ENCODE results near the gene TTC7B. TPM values are rescaled to one million over a fixed set of nuclear protein-coding genes. Genes with fewer than 3 reads are reported as not detected.

The TTC7B gene
- total RNA-seq, 1 experiment from 2014 or later: 70.6 TPM

- H3K27me3 ChIP-seq (ENCODE audit: insufficient read depth, low read length): no peaks in the 10 kb centered on the region
These were observed 84.7 kb downstream of the TTC7B start for GRCh38 chr14:90731487-90731886.

GRCh38 chr14:90730206-90730766, 85.9 kb downstream of the TTC7B start:
- ChIA-PET POLR2A (no interaction called here), RAD21 (ENCODE audit: low non-redundant PET in 1 of 2, low total read pairs in 2 of 2, uncharacterized antibody in 2 of 2, unreplicated experiment in 2 of 2) (no interaction called here), CTCF (interaction anchor here (1.3 kb wide), 1 partner anchor 28 kb away, joined by 4 read pairs; no protein-coding TSS in a partner anchor)
- Histone ChIP-seq H3K27me3 (ENCODE audit: insufficient read depth, low read length) (no peaks in the 10 kb centered on the region), H3K4me3 (replicated peaks in 1 of 2; ENCODE audit: low read depth in 1 of 2, low read length in 2 of 2) (no peak overlapping the region), H3K79me2 (ENCODE audit: insufficient read depth, low read length) (no peaks in the 10 kb centered on the region), H3K27ac (ENCODE audit: low read depth, low read length) (no peak overlapping the region), H3K36me3 (ENCODE audit: control insufficient read depth in 1 of 2, insufficient read depth in 2 of 2, low read length in 2 of 2) (no peaks in the 10 kb centered on the region), H3K9me2 (ENCODE audit: insufficient read depth) (no peaks in the 10 kb centered on the region), H4K20me1 (ENCODE audit: insufficient read depth) (no peaks in the 10 kb centered on the region), H3K4me1 (ENCODE audit: control insufficient read depth in 1 of 2, insufficient read depth in 2 of 2, low read length in 2 of 2) (peaks cover 3 to 9% of the 10 kb centered on the region in 2 experiments; a peak in 2 of 4 replicates), H3K9ac (ENCODE audit: low read length) (no peak overlapping the region), H2AFZ (ENCODE audit: low read depth, low read length, poor library complexity, severe bottlenecking) (no peak overlapping the region), H3K9me3 (ENCODE audit: control insufficient read depth in 1 of 2, insufficient read depth in 1 of 2, low read depth in 1 of 2, low read length in 2 of 2) (no peaks in the 10 kb centered on the region), H3K4me2 (ENCODE audit: low read length) (no peak overlapping the region)
- intact Hi-C loops (cut with micrococcal nuclease): no loop called here
- no peak for TF ChIP-seq CTCF (IDR thresholded peaks at IDR 0.05 in 2 of 3, conservative IDR thresholded peaks at IDR 0.05 in 1 of 3; ENCODE audit: borderline replicate concordance in 1 of 3, insufficient read depth in 1 of 3, low read depth in 2 of 3, low read length in 2 of 3)
- TF ChIP-seq RAD21 (IDR thresholded peaks at IDR 0.05; ENCODE audit: low read depth): no peak
- ATAC-seq (no peak), DNase-seq (ENCODE audit: low read depth, low spot score) (no peak)
- BruUV-seq (replicated peaks): no TSS peak

More at GRCh38 chr14:90731487-90731886, 84.7 kb downstream of the TTC7B start:
- Histone ChIP-seq H2AFZ (ENCODE audit: low read depth, low read length, poor library complexity, severe bottlenecking) (no peak overlapping the region), H3K4me3 (replicated peaks in 1 of 2; ENCODE audit: low read depth in 1 of 2, low read length in 2 of 2) (no peak overlapping the region), H3K79me2 (ENCODE audit: insufficient read depth, low read length) (no peaks in the 10 kb centered on the region), H3K9ac (ENCODE audit: low read length) (no peak overlapping the region), H3K4me1 (ENCODE audit: control insufficient read depth in 1 of 2, insufficient read depth in 2 of 2, low read length in 2 of 2) (peaks cover 3 to 8% of the 10 kb centered on the region in 2 experiments; a peak in 2 of 4 replicates), H4K20me1 (ENCODE audit: insufficient read depth) (no peaks in the 10 kb centered on the region), H3K27ac (ENCODE audit: low read depth, low read length) (no peak overlapping the region), H3K36me3 (ENCODE audit: control insufficient read depth in 1 of 2, insufficient read depth in 2 of 2, low read length in 2 of 2) (no peaks in the 10 kb centered on the region), H3K9me2 (ENCODE audit: insufficient read depth) (no peaks in the 10 kb centered on the region), H3K9me3 (ENCODE audit: control insufficient read depth in 1 of 2, insufficient read depth in 1 of 2, low read depth in 1 of 2, low read length in 2 of 2) (no peaks in the 10 kb centered on the region), H3K4me2 (ENCODE audit: low read length) (no peak overlapping the region)
- no peak for DNase-seq (ENCODE audit: low read depth, low spot score)
- CTCF ChIA-PET: interaction anchor here (1.3 kb wide), 1 partner anchor 27 kb away, joined by 4 read pairs; no protein-coding TSS in a partner anchor
- no peak for TF ChIP-seq ZNF274 (IDR thresholded peaks at IDR 0.05; ENCODE audit: low read depth, low read length)
- TF ChIP-seq, protein P1, sequence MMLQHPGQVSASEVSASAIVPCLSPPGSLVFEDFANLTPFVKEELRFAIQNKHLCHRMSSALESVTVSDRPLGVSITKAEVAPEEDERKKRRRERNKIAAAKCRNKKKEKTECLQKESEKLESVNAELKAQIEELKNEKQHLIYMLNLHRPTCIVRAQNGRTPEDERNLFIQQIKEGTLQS (IDR thresholded peaks at IDR 0.05): no peak
- no TSS peak for BruUV-seq (replicated peaks)
- intact Hi-C loops (cut with micrococcal nuclease): no loop called here
- RAD21 ChIA-PET (ENCODE audit: low non-redundant PET in 1 of 2, low total read pairs in 2 of 2, uncharacterized antibody in 2 of 2, unreplicated experiment in 2 of 2): no interaction called here
- ATAC-seq: no peak
- POLR2A ChIA-PET: no interaction called here
